H1 (cell line): ENCODE results near the gene SYT13. TPM values are rescaled to one million over a fixed set of nuclear protein-coding genes. Genes with fewer than 3 reads are reported as not detected.

Source experiments
- CTCF ChIA-PET: fragments of 300-600 bp; sonication (Branson Sonifier 250); formaldehyde crosslinking; loops from one replicate; lab custom pipeline; 2021; ENCODE audit not compliant: partially characterized antibody; lab: Charles Lee
- POLR2A ChIA-PET: fragments of 300-600 bp; sonication (Branson Sonifier 250); formaldehyde crosslinking; loops from one replicate; lab custom pipeline; 2021; ENCODE audit warnings: inconsistent platforms; ENCODE audit not compliant: partially characterized antibody; lab: Charles Lee
- DNase-seq, 2 experiments: peaks; one replicate each; pipeline versions ENCODE4 v3.0.0 to v3.0.0-alpha.2; 2010 to 2022; ENCODE audit warnings: low spot score in 2 of 2, low read depth in 1 of 2, mixed read lengths in 1 of 2
- FAIRE-seq: peaks from 2 replicates; lab custom pipeline; 2011; peaks lifted over from hg19 to GRCh38; lab: Jason Lieb, UNC
- H2AFZ ChIP-seq: 2 replicates; pipeline ENCODE4 v1.8.1; 2012; ENCODE audit warnings: low read length, inconsistent platforms
- H2AK5ac ChIP-seq: 2 replicates; pipeline ENCODE4 v1.6.1; 2013; ENCODE audit warnings: low read depth, low read length
- H2BK120ac ChIP-seq: replicated peaks from 2 replicates; pipeline ENCODE3; 2013; ENCODE audit warnings: low read depth, low read length, inconsistent platforms
- H2BK12ac ChIP-seq: 2 replicates; pipeline ENCODE4 v1.6.1; 2013; ENCODE audit warnings: low read depth, low read length
- H2BK15ac ChIP-seq: 2 replicates; pipeline ENCODE4 v1.6.1; 2013; ENCODE audit warnings: low read length
- H2BK20ac ChIP-seq: 2 replicates; pipeline ENCODE4 v1.6.1; 2013; ENCODE audit warnings: low read length
- H2BK5ac ChIP-seq: 2 replicates; pipeline ENCODE4 v1.6.1; 2013; ENCODE audit warnings: low read depth, low read length
- H3K14ac ChIP-seq: 2 replicates; pipeline ENCODE4 v1.6.1; 2013; ENCODE audit warnings: inconsistent platforms; ENCODE audit not compliant: insufficient read length
- H3K18ac ChIP-seq: 2 replicates; pipeline ENCODE4 v1.6.1; 2013; ENCODE audit warnings: low read length; ENCODE audit errors: extremely low read depth
- H3K23ac ChIP-seq: 2 replicates; pipeline ENCODE4 v1.6.1; 2013; ENCODE audit warnings: inconsistent platforms; ENCODE audit not compliant: insufficient read length
- H3K23me2 ChIP-seq: 2 replicates; pipeline ENCODE4 v1.6.1; 2013; ENCODE audit warnings: low read depth, low read length
- H3K27ac ChIP-seq: 2 replicates; pipeline ENCODE4 v1.6.1; 2011; ENCODE audit warnings: low read depth, low read length, inconsistent platforms
- H3K27me3 ChIP-seq, 4 experiments: replicated peaks in 1 of 4; 1 replicate in 1 of 4; 2 replicates in 3 of 4; pipeline versions ENCODE4 v1.6.1 to v1.8.1; 2011 to 2013; ENCODE audit warnings: low read length in 3 of 4, mild to moderate bottlenecking in 3 of 4, inconsistent platforms in 2 of 4, mixed read lengths in 2 of 4, moderate library complexity in 1 of 4; ENCODE audit not compliant: control insufficient read depth in 3 of 4, insufficient read depth in 3 of 4; ENCODE audit errors: extremely low read depth in 1 of 4
- H3K36me3 ChIP-seq, 4 experiments: 2 replicates each; pipeline versions ENCODE4 v1.6.1 to v1.8.1; 2011 to 2013; ENCODE audit warnings: mild to moderate bottlenecking in 4 of 4, low read length in 3 of 4, moderate library complexity in 2 of 4, control low read depth in 1 of 4, inconsistent platforms in 1 of 4; ENCODE audit not compliant: insufficient read depth in 4 of 4, control insufficient read depth in 2 of 4
- H3K4ac ChIP-seq: replicated peaks from 2 replicates; pipeline ENCODE3; 2013; ENCODE audit warnings: low read length, low read depth, mixed read lengths, inconsistent platforms; ENCODE audit not compliant: insufficient read length
- H3K4me1 ChIP-seq, 4 experiments: replicated peaks in 1 of 4; 1 replicate in 1 of 4; 2 replicates in 3 of 4; pipeline versions ENCODE4 v1.6.1 to v1.8.1; 2011 to 2013; ENCODE audit warnings: low read length in 3 of 4, inconsistent platforms in 2 of 4, mixed read lengths in 1 of 4; ENCODE audit not compliant: insufficient read depth in 4 of 4, control insufficient read depth in 3 of 4
- H3K4me2 ChIP-seq, 2 experiments: 2 replicates each; pipeline versions ENCODE4 v1.6.1 to v1.8.1; 2011 to 2013; ENCODE audit warnings: low read depth in 2 of 2, low read length in 2 of 2, control low read depth in 1 of 2, inconsistent platforms in 1 of 2, mild to moderate bottlenecking in 1 of 2; ENCODE audit not compliant: insufficient read depth in 1 of 2
- H3K4me3 ChIP-seq, 4 experiments: fragments of 200-600, 300-600 bp in 1 of 4; sonication (generic), shearing (Covaris generic), sonication (Bioruptor Twin) in 1 of 4; 2 replicates each; pipeline versions ENCODE4 v1.5.1 to v1.8.1; 2011 to 2016; ENCODE audit warnings: low read length in 4 of 4, low read depth in 3 of 4, control low read depth in 2 of 4, inconsistent platforms in 2 of 4, mild to moderate bottlenecking in 2 of 4, mixed read lengths in 1 of 4, moderate library complexity in 1 of 4; ENCODE audit not compliant: insufficient read depth in 2 of 4; ENCODE audit errors: extremely low read depth in 1 of 4
- H3K56ac ChIP-seq: replicated peaks from 2 replicates; pipeline ENCODE3; 2013; ENCODE audit warnings: low read depth, mild to moderate bottlenecking, mixed read lengths, low read length, inconsistent platforms; ENCODE audit not compliant: insufficient read length
- H3K79me1 ChIP-seq: 2 replicates; pipeline ENCODE4 v1.6.1; 2013; ENCODE audit warnings: low read depth, low read length, control low read depth
- H3K79me2 ChIP-seq, 2 experiments: 2 replicates each; pipeline versions ENCODE4 v1.6.1 to v1.8.1; 2012 to 2013; ENCODE audit warnings: low read length in 2 of 2, mild to moderate bottlenecking in 2 of 2, inconsistent platforms in 1 of 2; ENCODE audit not compliant: insufficient read depth in 2 of 2, control insufficient read depth in 1 of 2
- H3K9ac ChIP-seq, 4 experiments: replicated peaks in 1 of 4; 1 replicate in 1 of 4; 2 replicates in 3 of 4; pipeline versions ENCODE4 v1.6.1 to v1.8.1; 2011 to 2013; ENCODE audit warnings: low read depth in 3 of 4, low read length in 3 of 4, control low read depth in 2 of 4, mild to moderate bottlenecking in 2 of 4, moderate library complexity in 2 of 4, inconsistent platforms in 1 of 4; ENCODE audit errors: extremely low read depth in 1 of 4
- H3K9me3 ChIP-seq, 2 experiments: 2 replicates each; pipeline versions ENCODE4 v1.6.1 to v1.8.1; 2012 to 2013; ENCODE audit warnings: mild to moderate bottlenecking in 2 of 2, moderate library complexity in 2 of 2, control low read depth in 1 of 2, inconsistent platforms in 1 of 2, low read depth in 1 of 2, low read length in 1 of 2, mixed read lengths in 1 of 2; ENCODE audit not compliant: insufficient read depth in 2 of 2
- H4K20me1 ChIP-seq, 2 experiments: replicated peaks in 1 of 2; 2 replicates each; pipeline versions ENCODE3 to v1.8.1; 2011 to 2013; ENCODE audit warnings: inconsistent platforms in 2 of 2, low read length in 2 of 2, mild to moderate bottlenecking in 1 of 2; ENCODE audit not compliant: insufficient read depth in 2 of 2, control insufficient read depth in 1 of 2
- H4K5ac ChIP-seq: 2 replicates; pipeline ENCODE4 v1.6.1; 2013; ENCODE audit warnings: low read length, low read depth, mixed read lengths, inconsistent platforms; ENCODE audit not compliant: insufficient read length
- H4K8ac ChIP-seq: 2 replicates; pipeline ENCODE4 v1.8.0; 2013; ENCODE audit warnings: mild to moderate bottlenecking, moderate library complexity, low read length, inconsistent platforms; ENCODE audit not compliant: insufficient read depth; ENCODE audit errors: extremely low read depth
- H4K91ac ChIP-seq: replicated peaks from 2 replicates; pipeline ENCODE3; 2013; ENCODE audit warnings: low read length, mixed read lengths, inconsistent platforms; ENCODE audit not compliant: insufficient read length
- CREB1 ChIP-seq: IDR thresholded peaks from 2 replicates; pipeline ENCODE4 v1.6.1; 2012; ENCODE audit warnings: inconsistent platforms
- CTBP2 ChIP-seq: IDR thresholded peaks from 2 replicates; pipeline ENCODE4 v1.7.0; 2011; ENCODE audit warnings: borderline replicate concordance, mild to moderate bottlenecking, moderate library complexity, mixed read lengths, low read length; ENCODE audit not compliant: insufficient read depth, insufficient read length
- FOSL1 ChIP-seq: IDR thresholded peaks from 2 replicates; pipeline ENCODE4 v1.6.1; 2011; ENCODE audit warnings: mild to moderate bottlenecking, low read depth, low read length, moderate library complexity; ENCODE audit not compliant: insufficient read depth
- KDM1A ChIP-seq: fragments of 200-600, 300-600 bp; sonication (generic); IDR thresholded peaks from 2 replicates; pipeline ENCODE4 v1.7.1; 2016; ENCODE audit warnings: mild to moderate bottlenecking, low read length, borderline replicate concordance
- TAF7 ChIP-seq: optimal IDR thresholded peaks from 2 replicates; pipeline ENCODE3; 2011; ENCODE audit warnings: low read depth, mild to moderate bottlenecking, inconsistent platforms, low read length, moderate library complexity, borderline replicate concordance
- TCF12 ChIP-seq: IDR thresholded peaks from 2 replicates; pipeline ENCODE4 v1.6.1; 2011; ENCODE audit warnings: low read depth, mild to moderate bottlenecking, low read length
- WGBS, 2 experiments: shearing (Covaris generic) in 1 of 2; methylation state at CpG; one replicate each; pipeline versions ENCODE4 v1.1.6 to v1.1.7; 2013 to 2015; ENCODE audit warnings: low lambda C conversion rate in 2 of 2, mixed read lengths in 2 of 2, inconsistent platforms in 1 of 2, low coverage in 1 of 2, missing lambda C conversion rate in 1 of 2; ENCODE audit not compliant: insufficient replicate concordance in 2 of 2, insufficient coverage in 1 of 2, insufficient read length in 1 of 2; ENCODE audit errors: extremely low coverage in 1 of 2, missing lambda C conversion rate in 1 of 2; 5-methylcytosine and 5-hydroxymethylcytosine counted together
- polyA plus RNA-seq, 7 experiments: library from polyadenylated mRNA; depleted of rRNA in 3 of 7; stranded (reverse) in 5 of 7; unstranded in 2 of 7; fragments of >200 nt in 5 of 7; fragments of 200-250 nt in 2 of 7; gene quantifications; 1 replicate in 5 of 7; 2 replicates in 1 of 7; 4 replicates in 1 of 7; pipeline versions ENCODE4 v1.2.1 to v1.2.3, GENCODE V29; 2011 to 2013; ENCODE audit warnings: missing spikeins in 2 of 7, mixed read lengths in 2 of 7
- total RNA-seq: library from RNA; stranded (reverse); fragmentation: NEBNext Ultra II Directional; extraction: Animal tissue kit (Norgen Biotek cat#: 25700); gene quantifications from 2 replicates; pipeline ENCODE4 v1.2.1, GENCODE V29; 2021

SYT13 gene
- total and polyA plus RNA-seq, 2 of the 8 experiments (the other 6 are each of a cell fraction or from before 2014, with no cell fraction given), result 4.8 to 13.2 TPM

DNA sequence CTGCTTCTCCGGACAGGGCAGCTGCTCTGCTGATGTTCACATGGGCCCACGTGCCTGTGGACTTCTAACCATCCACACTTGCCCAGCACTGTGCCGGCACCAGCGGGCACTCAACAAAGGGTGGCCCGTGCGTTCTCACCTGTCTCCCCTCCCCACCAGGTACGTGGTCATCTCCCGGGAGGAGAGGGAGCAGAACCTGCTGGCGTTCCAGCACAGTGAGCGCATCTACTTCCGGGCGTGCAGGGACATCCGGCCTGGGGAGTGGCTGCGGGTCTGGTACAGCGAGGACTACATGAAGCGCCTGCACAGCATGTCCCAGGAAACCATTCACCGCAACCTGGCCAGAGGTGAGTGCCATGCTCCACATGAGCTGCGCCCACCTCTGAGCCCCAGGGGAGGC is 66.7 kb downstream of the SYT13 start:
- H4K5ac ChIP-seq, result no peak overlapping the region
- CTCF ChIA-PET, result interaction anchor here (0.7 to 10.0 kb wide), 3 partner anchors 10 to 27 kb away, joined by 3 to 61 read pairs (median 4); no protein-coding TSS in a partner anchor
- no peak overlapping the region for H3K9ac ChIP-seq
- no peak overlapping the region for H3K14ac ChIP-seq
- no peaks in the 10 kb centered on the region; a peak in 1 of 7 replicates for H3K27me3 ChIP-seq
- no peak overlapping the region for H4K91ac ChIP-seq
- no peak overlapping the region for H3K4me2 ChIP-seq
- no peak overlapping the region for H3K27ac ChIP-seq
- no peaks in the 10 kb centered on the region; a peak in 1 of 7 replicates for H3K4me1 ChIP-seq
- no peak overlapping the region for H2BK120ac ChIP-seq
- WGBS, 2 experiments, result 88% methylated on average over 17 of the region's 18 CpGs; no CpG with 5 or more reads in 1 of the 2 experiments
- TF ChIP-seq CREB1 (no peak), CTBP2 (no peak), KDM1A (no peak), FOSL1 (no peak), TAF7 (no peak), TCF12 (no peak)
- no peaks in the 10 kb centered on the region for H3K9me3 ChIP-seq
- H3K4ac ChIP-seq, result no peak overlapping the region
- no peak overlapping the region for H2BK12ac ChIP-seq
- H3K23me2 ChIP-seq, result no peaks in the 10 kb centered on the region
- POLR2A ChIA-PET, result no interaction called here
- H3K56ac ChIP-seq, result no peak overlapping the region
- H4K8ac ChIP-seq, result no peak overlapping the region
- no peak overlapping the region for H2AK5ac ChIP-seq
- no peaks in the 10 kb centered on the region for H3K36me3 ChIP-seq
- no peaks in the 10 kb centered on the region for H3K79me1 ChIP-seq
- no peak overlapping the region for H3K18ac ChIP-seq
- DNase-seq, result no peak
- no peak overlapping the region for H2BK20ac ChIP-seq
- FAIRE-seq, result no peak
- no peak overlapping the region for H2AFZ ChIP-seq
- H2BK5ac ChIP-seq, result no peak overlapping the region
- no peak overlapping the region for H3K4me3 ChIP-seq
- H3K23ac ChIP-seq, result no peak overlapping the region
- H2BK15ac ChIP-seq, result no peak overlapping the region
- H4K20me1 ChIP-seq, result no peaks in the 10 kb centered on the region
- no peaks in the 10 kb centered on the region for H3K79me2 ChIP-seq
